GM08714 (cell line): ENCODE results near the gene ZSCAN21.

ENCODE experiments used
- H3K4me3 ChIP-seq: fragments of 200-500 bp; sonication (Bioruptor generic); 2 replicates; pipeline ENCODE4 v1.5.1; 2014; ENCODE audit warnings: mild to moderate bottlenecking, low read length, inconsistent platforms
- ZNF274 ChIP-seq: IDR thresholded peaks from 2 replicates; pipeline ENCODE4 v1.6.1; 2012; ENCODE audit warnings: mild to moderate bottlenecking, low read depth, low read length

ZSCAN21 gene

DNA sequence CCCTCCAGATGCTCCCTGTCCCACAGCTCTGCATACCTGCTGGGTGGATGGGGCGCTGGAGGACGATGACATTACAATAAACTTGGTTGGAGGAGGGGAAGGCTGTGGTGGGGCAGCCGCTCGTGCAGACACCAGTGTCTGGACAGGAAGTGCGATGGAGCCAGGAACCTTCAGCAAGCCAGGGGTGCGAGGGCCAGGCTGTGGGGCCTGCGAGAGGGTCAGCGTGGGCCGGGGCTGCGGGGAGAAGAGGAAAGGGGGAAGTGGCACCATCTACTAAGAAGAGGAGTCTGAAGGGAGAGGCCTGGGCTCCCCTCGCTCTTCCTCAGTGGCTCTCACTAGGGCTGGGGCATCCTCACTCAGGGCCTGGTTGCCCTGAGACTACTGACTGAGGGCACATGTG is 58.3 kb downstream of the ZSCAN21 start:
- H3K4me3 ChIP-seq = no peak overlapping the region
- TF ChIP-seq ZNF274 = no peak

- TF ChIP-seq ZNF274 = no peak
- no peak overlapping the region for H3K4me3 ChIP-seq
Observed at GRCh38 chr7:100109521-100110163, 60.1 kb downstream of the ZSCAN21 start.

- no peak for TF ChIP-seq ZNF274
Observed at GRCh38 chr7:100111156-100111555, 61.6 kb downstream of the ZSCAN21 start.

GRCh38 chr7:100111914-100112313 is 62.3 kb downstream of the ZSCAN21 start:
- no peak for TF ChIP-seq ZNF274

More at GRCh38 chr7:100111156-100111555, 61.6 kb downstream of the ZSCAN21 start:
- H3K4me3 ChIP-seq = no peak overlapping the region

More at GRCh38 chr7:100111914-100112313, 62.3 kb downstream of the ZSCAN21 start:
- H3K4me3 ChIP-seq = no peak overlapping the region
